Ramos (cell line): ENCODE measurements around the gene PPP1R7.

Experiments used
- in situ Hi-C: fragments of 300-500 bp; cut with MboI; formaldehyde crosslinking; loops from one replicate; pipeline ENCODE4 v1.14.3; 2022; ENCODE audit warnings: low sequenced_read_pairs; ENCODE audit not compliant: unreplicated experiment

Gene PPP1R7

DNA sequence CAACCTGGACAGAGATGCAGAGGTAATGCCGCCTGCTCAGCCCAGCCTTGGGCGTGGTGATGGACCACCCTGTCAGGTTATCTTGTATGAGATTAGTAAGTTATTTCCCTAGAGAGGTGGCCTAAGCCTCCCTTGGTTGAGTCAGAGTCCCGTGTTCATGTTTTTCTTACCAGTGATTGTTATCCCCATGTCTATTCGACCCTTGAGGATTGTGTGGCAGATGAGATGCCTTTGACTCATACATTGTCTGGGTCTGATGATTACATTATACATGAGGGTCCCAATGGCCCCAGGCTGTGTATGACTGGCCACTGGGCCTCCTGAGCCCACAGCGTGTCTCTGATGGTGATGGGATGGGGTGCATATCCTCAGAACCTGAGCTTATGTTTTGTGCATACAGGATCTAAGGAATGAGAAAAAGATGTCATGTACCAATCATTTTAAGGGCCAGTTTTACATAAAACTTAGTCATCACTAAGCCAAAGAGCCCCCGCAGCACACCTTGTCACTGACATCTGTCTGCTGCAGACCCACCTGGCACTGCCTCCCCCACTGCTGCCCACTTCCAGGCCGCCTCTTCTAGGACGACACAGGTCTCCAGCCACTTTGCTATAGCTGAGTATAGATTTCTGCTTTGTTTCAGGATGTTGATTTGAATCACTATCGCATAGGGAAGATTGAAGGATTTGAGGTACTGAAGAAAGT is 7.7 kb downstream of the PPP1R7 start:
- in situ Hi-C loops: no loop called here

DNA sequence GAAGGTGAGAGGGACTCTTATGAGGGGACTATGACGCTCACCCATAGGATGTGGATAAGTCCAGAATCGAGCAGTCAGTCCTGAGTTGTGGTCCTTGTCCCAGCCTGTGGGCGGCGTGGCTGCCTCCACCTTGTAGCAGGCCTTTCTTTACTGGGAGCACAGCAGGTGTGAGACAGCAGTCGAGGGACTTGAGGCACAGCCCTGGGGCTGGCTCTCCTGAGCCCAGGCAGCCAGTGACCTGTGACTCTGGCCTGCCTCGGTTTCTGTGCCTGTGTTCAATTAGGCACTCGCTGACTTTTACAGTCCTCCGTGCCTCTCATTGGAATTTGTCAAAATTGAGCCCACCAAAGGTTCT is 8.3 kb downstream of the PPP1R7 start:
- in situ Hi-C loops: no loop called here

DNA sequence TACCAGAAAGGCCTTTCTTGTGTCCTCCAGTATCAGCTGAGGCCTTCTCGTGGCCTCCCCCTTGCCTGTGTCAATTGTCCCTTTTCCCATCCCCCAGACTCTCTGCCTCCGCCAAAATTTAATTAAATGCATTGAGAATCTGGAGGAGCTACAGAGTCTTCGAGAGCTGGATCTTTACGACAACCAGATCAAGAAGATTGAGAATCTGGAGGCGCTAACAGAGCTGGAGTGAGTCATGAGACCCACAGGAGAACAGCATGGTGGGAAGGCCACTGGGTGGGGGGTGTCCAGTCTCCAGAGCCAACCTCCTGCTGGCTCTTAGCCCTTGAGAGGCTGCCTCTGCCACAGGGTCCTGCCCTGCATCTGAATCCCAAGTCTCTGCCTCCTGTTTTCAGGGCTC is 8.8 kb downstream of the PPP1R7 start:
- in situ Hi-C loops: no loop called here

DNA sequence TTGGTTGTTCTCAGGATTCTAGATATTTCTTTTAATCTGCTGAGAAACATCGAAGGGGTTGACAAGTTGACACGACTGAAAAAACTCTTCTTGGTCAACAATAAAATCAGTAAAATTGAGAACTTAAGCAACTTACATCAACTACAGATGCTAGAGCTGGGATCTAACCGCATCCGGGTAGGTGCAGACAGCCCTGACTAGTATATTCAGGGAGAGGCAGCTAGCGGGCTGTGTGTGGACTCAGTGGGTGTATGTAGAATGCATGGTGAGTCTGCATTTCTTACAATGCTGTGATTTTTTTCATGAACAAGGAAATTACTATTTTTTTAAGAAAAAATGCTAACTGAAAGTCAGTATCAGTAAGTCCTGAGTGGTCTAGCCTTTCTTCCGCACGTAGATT is 10.1 kb downstream of the PPP1R7 start:
- in situ Hi-C loops: no loop called here

DNA sequence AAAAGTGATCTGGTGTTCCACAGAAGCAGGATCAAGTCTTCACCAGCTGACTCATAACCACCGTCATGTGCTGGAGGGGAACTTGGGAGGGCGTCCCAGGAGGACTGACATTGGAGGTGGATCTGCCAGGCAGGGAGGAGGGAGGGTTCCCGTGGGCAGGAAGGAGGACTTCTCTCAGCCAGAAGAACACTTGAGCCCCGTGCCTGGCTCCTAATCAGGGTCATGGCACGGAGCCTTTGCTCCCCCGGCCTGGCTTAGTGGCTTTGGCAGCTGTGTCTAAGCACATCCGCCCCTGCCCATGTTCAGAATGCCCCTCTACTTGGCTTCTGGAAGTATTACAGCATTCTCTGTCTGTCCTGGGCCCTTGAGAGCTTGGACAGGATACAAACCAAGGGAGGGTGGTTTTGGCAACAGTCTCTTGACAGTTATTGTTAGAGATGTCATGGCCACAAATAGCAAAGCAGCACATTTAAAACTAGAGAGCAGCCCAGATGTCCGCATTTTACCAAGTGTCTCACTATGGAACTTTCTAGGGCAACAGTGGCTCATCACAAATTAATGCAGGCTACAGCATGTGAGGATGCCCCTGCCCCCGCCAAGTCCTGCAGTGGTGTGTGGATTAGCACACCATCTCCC is 11.5 kb downstream of the PPP1R7 start:
- in situ Hi-C loops: no loop called here

DNA sequence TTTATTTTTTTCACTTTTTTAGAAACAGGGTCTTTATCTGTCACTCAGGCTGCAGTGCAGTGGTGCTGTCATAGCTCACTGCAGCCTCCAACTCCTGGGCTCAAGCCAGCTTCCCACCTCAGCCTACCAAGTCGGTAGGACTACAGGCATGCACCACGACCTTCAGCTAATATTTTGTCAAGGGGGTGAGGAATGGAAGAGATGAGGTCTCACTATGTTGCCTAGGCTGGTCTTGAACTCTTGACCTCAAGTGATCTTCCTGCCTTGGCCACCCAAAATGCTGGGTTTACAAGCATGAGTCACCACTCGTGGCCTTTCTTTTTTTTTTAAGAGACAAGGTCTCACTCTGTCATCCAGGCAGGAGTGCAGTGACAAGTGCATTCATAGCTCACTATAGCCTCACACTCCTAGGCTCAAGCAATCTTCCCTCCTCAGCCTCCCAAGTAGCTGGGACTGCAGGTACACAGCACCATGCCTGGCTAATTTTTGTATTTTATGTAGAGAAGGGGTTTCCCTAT is 13.4 kb downstream of the PPP1R7 start:
- in situ Hi-C loops: no loop called here

DNA sequence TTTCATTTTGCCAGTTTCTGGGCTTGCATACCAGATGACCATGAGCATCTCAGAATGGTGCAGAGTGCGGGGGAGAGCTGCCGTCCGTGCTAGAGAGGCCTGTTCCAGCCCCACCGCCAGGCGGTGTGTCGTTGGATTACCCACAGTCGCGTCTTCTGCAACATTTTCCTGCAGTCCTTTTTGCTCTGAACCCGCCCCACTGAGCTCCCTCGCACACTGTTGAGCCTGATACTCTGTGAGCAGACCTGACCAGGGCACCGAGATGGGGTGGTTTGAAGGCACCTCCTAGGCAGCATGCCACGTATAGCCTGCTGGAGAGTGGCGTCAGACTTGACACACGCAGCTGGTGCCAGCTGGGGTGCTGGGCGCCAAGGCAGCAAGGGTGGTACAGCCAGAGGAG is 18.1 kb downstream of the PPP1R7 start:
- in situ Hi-C loops: no loop called here

DNA sequence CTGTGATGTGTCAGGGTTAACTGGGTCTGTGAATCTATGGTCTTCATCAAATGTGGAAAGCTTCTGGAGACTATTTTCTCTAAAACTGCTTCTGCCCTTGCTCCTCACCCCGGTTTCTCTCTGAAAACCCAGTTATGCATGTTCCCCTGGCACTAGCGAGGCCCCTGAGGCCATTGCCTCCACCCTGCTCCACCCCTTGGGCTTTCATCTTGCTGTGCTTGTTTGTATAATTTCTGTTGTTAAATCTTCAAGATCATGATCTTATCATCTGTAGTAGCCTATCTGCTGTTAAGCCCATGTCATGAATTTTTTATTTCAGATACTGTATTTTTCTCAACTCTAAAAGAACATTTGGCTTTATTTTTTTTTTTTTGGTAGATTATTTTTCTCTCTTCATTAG is 23.3 kb downstream of the PPP1R7 start:
- in situ Hi-C loops: no loop called here

DNA sequence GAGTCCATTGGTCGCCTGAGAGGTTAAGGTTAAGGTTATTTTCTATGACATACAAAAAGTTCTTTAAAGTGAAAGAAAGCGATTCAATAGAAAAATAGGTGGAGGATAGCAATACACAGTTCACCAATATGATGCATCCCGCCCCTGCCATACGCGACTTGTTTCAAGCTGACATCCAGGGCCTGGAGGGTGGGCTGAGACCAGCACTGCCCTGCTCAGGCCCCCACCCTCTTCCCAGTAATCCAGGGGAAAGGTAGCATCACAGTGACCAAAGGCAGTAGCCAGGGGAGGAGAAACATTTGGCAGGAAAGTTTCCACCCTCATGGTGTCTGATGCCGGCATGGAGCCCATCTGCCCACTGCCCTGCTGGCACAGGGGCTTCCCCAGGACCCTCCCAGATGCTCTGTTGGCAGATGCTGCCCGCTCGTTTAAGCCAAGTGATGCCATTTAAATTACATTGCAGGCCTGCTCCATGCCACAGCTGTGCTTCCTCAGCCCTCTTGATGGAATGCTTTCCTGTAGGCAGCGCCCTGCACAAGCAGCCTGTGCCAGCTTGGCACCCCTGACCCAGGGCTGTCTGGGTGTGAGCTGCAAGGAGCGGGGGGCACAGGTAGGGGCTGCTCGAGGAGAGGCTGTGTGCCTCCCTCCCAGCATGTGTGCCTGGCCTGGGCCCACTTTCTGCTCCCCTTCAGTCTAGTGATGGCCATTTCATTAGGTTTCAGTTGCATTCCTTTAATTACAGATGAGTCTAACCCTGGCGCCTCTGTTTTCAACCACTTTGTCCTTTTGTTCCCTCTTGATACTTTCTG is 27.5 kb downstream of the PPP1R7 start:
- in situ Hi-C loops: no loop called here

DNA sequence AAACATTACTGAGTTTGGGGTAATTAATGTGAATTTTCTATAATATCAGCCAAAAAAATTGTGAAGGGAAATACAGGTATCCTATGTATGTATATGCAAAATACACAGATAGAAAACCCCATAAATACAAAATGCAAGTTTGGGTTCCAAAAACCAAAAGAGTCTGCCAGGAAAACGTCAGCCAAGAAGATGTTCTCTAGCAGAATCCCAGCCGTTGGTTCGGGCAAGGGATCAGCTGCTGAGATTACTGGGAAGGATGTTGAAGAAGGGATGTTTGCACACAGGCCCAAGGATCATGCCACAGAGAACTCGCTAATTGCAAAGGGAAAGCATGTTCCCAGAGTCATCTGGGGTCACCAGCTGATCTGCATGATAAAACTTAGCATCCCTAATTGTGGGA is 28.7 kb downstream of the PPP1R7 start:
- in situ Hi-C loops: no loop called here

DNA sequence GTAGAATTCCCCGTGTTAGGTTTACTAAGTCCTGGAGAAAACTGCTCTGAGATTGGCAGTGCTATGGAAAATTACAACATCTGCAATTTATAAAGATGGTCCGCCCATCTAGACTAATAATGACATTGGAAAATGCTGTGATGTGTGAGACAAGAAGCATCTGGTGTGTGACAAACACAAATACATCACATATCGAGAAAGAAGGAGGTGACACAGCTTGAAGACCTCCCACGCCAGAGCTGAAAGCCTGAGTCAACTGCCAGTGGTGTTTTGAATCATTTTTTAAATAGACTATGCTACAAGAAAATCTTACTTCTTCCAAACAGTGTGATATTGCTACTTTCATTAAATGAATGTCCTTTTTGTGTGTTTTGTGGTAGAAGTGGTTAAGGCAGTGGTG is 29.6 kb downstream of the PPP1R7 start:
- in situ Hi-C loops: no loop called here

DNA sequence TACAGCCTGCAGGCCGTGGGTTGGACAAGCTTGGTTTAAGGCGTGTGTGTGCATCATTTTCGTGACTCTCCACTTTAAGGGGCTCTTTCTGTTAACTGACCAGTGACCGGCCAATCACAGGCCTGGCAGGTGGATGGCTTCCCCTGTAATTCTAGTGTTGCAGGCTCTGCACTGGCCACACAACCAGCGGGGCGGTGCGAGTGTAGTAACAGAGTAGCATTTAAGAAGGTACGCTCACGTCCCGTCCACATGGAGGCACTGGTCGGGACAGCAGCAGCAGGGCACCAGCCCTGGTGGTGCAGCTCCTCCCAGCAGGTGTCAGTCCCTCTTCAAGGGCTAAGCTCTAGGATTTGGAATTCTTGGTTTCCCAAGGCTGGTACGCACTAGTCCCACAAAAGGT is 30.2 kb downstream of the PPP1R7 start:
- in situ Hi-C loops: no loop called here

DNA sequence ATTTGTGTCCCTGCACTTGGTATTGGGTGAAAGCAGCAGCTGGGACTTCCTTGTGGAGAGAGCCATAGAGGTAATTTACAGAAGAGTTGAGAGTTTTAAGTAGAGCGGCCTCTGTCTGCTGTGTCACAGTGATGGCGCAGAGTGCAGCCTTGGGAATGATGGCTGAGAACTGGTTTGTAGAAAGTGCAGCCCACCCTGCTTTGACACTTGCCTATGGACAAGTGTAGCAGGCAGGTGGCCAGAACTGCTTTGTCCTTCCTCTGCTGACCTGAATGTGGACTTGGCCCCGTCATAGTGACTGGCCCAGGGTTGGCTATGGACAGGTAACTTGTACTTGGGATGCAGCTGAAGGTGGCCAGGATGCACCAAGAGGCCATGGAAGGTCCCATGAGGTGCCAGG is 31.9 kb downstream of the PPP1R7 start:
- in situ Hi-C loops: no loop called here

DNA sequence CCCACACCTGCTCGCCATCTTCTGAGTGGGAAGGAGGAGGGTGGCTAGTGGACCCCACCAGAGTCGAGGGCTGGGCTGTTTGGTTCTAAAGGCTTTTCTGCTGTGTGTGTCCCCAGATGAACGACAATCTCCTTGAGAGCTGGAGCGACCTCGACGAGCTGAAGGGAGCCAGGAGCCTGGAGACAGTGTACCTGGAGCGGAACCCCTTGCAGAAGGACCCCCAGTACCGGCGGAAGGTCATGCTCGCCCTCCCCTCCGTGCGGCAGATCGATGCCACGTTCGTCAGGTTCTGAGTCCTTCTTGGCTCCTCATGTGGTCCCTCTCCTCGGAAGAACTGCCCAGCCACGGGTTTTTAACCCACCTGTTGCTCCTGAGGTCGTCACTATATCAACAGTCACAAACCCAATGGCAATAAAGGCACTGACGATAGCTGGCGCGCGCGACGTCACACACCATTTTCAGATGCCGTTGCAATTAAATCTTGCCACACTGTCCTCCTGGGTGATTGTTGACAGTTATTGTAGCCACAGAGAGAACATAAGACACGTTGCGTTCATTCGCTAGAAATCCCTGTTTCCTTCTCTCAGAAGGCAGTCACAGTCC is 32.4 kb downstream of the PPP1R7 start:
- in situ Hi-C loops: no loop called here

DNA sequence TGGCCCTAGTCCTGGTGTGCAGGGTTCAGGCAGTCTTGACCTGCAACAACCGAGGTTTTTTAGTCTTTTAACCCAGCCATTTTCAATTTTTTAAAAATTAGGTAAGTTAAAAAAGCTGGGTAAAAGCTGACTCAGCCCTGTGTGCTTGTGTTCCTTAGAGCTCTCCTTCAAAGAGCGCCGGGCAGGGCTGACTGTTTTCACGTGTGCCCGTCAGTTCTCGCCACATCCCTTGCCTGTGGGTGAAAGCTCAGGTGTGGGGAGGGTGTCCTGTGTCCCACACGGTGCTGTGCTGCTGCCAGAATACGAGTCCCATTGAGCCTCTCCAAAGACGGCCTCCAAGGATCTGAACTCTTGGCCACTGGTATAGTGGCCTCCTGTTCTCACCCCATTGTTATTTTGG is 33.0 kb downstream of the PPP1R7 start:
- in situ Hi-C loops: no loop called here

DNA sequence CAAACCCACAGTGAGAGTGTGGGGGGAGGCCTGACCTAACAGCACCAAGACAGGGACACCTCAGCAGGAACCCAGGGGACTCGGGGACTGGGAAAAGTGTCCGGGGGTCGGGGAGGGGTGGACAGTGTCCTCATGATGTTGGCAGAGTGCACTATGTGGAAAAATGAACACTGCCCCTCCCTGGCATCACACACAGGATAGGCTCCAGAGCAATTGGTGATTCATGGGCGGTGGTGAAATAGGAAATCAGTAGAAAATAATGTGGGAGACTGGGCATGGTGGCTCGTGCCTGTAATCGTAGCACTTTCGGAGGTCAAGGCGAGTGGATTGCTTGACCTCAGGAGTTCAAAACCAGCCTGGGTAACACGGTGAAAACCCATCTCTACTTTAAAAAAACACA is 34.6 kb downstream of the PPP1R7 start:
- in situ Hi-C loops: no loop called here

DNA sequence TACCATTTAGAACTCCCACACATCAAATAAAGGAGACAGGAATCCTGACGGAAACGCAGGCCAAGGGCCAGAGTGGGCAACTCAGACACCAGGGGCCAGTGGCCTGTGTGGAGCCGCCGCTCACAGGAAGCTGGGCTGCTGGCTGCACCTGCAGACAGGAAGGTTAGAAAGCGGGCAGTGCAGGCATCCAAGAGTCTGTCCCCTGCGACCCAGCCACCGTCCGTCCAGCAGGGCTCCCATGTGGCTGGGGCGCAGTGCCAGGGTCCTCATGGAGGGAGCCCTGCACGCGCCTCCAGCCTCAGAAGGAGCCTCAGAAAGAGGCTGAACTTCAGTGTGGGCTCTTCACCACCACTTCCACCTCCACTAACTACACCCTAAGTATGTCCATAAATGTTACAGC is 35.7 kb downstream of the PPP1R7 start:
- in situ Hi-C loops: no loop called here

DNA sequence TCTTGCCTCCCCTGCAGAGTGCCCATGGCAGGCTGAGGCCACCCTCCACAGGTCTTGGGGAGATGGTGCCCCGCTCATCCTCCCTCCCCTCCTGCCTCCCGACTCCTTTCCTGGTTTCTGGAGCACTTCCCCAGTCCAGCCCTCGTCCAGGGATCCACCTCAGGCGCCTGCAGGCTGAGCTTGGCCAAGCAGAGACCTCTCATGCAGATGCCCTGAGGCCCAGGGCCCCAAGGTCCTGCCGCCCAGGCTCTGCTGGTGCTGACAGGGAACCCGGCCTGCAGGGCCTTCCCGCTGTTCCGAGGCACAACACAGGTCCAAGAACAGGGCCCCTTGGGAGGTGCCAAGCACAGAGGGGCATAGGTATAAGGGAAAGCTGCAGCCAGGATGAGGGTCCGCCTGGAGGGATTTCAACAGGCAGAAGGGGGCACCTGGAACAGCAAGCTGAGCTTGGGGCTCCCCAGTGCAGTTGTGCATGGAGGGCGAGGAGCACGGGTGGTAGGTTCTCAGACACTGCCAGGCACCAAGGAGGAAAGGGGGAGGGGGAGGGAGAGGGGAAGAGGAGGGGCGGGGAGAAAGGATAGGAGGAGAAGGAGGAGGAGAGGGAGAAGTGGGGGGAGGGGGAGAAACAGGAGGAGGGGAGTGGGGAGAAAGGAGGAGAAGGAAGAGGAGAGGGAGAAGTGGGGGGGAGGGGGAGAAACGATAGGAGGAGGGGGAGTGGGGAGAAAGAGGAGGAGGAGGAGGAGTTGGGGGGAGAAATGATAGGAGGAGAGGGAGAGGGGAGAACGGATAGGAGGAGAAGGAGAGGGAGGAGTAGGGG is 37.0 kb downstream of the PPP1R7 start:
- in situ Hi-C loops: no loop called here

DNA sequence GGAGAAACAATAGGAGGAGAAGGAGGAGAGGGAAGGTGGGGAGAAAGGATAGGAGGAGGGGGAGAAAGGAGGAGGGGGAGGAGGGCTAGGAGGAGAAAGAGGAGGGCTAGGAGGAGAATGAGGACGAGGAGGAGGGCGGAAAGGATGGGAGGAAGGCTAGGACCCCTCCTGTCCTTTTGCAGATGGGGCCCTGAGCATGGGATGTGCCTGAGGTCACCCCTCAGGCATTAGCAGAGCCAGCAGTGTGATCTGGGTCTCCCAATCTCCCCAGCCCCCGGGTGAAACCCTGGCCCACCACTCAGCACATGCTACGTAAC is 37.6 kb downstream of the PPP1R7 start:
- in situ Hi-C loops: no loop called here

DNA sequence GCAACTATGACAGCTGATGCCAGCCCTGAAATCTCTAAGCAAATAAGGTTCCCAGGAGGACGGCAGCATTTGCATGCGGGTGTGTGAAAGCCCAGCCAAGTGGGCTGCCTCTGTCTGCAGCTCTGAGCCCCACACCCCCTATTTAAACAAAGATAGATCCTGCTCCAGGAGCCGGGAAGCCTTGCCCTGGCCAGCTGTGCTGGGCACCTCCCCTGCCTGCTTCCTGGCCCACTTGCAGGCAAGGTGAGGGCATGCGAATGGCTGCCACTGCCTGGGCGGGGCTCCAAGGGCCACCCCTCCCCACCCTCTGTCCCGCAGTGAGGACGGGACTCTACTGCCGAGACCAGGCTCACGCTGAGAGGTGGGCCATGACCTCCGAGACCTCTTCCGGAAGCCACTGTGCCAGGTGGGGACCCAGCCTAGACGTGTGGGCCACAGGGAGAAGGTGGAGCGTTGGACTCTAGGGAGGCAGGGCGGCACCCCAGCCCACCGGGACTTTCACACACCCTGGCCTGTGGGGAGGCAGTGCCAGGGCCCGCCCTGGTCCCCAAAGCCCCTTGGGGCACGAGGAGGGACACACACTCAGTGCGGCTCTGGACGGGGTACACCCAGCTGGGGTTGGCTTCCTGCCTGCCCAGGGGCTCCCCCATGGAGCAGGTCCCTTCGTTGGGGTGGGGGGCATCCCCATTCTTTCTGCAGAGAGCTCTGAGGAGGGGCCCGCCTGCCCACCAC is 38.3 kb downstream of the PPP1R7 start, which contains the start of gene ANO7:
TSS of gene ANO7 (plus strand) at position 317 of the 732 bp plus-strand sequence. CDS start 1,387 bp downstream, outside the sequence.
- in situ Hi-C loops: no loop called here
